HEK293 (cell line): ENCODE measurements around the gene CCL27.
A peak's percentile ranks its signal among the peaks of the same experiment; 100 is the strongest.
"Not testable (repeated sequence)": the region's sequence is repeated elsewhere in the genome, so short reads cannot be mapped to it uniquely, and the experiment has no call there.

Experiments
- CTCF ChIA-PET: fragments of 350-600 bp; formaldehyde crosslinking; extraction: SDS; loops from one replicate; lab custom pipeline; 2021; ENCODE audit warnings: antibody characterized with exemption; lab: Yijun Ruan, JAX
- POLR2A ChIA-PET: fragments of 300-600 bp; formaldehyde crosslinking; extraction: SDS; loops from one replicate; lab custom pipeline; 2020; ENCODE audit warnings: antibody characterized with exemption, inconsistent platforms; lab: Yijun Ruan, JAX
- H3K27ac ChIP-seq: fragments of 200-500 bp; sonication (Bioruptor generic); 2 replicates; pipeline ENCODE4 v1.5.1; 2014; ENCODE audit warnings: low read depth, low read length, control low read depth, inconsistent platforms; ENCODE audit errors: extremely low read depth
- H3K36me3 ChIP-seq, 2 experiments: fragments of 200-500 bp in 1 of 2; sonication (Bioruptor generic) in 1 of 2; 1 replicate in 1 of 2; 2 replicates in 1 of 2; pipeline ENCODE4 v1.5.1; 2014 to 2017; ENCODE audit warnings: inconsistent platforms in 2 of 2, low read length in 2 of 2; ENCODE audit not compliant: control insufficient read depth in 2 of 2, insufficient read depth in 1 of 2
- H3K4me1 ChIP-seq: fragments of 200-500 bp; sonication (Bioruptor generic); 2 replicates; pipeline ENCODE4 v1.5.1; 2014; ENCODE audit warnings: mild to moderate bottlenecking, low read length, inconsistent platforms; ENCODE audit not compliant: control insufficient read depth, insufficient read depth
- H3K4me3 ChIP-seq: 2 replicates; pipeline ENCODE4 v1.5.1; 2011; ENCODE audit warnings: low read depth, mild to moderate bottlenecking, control low read depth, low read length, moderate library complexity
- H3K9me3 ChIP-seq: fragments of 200-500 bp; sonication (Bioruptor generic); 2 replicates; pipeline ENCODE4 v1.5.1; 2014; ENCODE audit warnings: low read depth, low read length, inconsistent platforms; ENCODE audit not compliant: control insufficient read depth, insufficient read depth
- GLI4 ChIP-seq: fragments of 450-650 bp; formaldehyde crosslinking; IDR thresholded peaks from 2 replicates; pipeline ENCODE4 v1.5.1; 2016; ENCODE audit warnings: missing biosample characterization, missing genetic modification characterization
- IKZF3 ChIP-seq: fragments of 450-650 bp; IDR thresholded peaks from 2 replicates; pipeline ENCODE4 v1.5.0; 2018; ENCODE audit warnings: missing biosample characterization, mild to moderate bottlenecking, missing genetic modification characterization, moderate library complexity
- INSM2 ChIP-seq: fragments of 450-650 bp; formaldehyde crosslinking; IDR thresholded peaks from 2 replicates; pipeline ENCODE4 v1.5.1; 2016; ENCODE audit warnings: missing biosample characterization, missing genetic modification characterization
- KLF17 ChIP-seq: fragments of 450-650 bp; formaldehyde crosslinking; IDR thresholded peaks from 2 replicates; pipeline ENCODE4 v1.5.1; 2016; ENCODE audit warnings: missing biosample characterization, missing genetic modification characterization
- SP2 ChIP-seq: fragments of 450-650 bp; formaldehyde crosslinking; IDR thresholded peaks from 2 replicates; pipeline ENCODE4 v1.5.1; 2016; ENCODE audit warnings: missing biosample characterization, missing genetic modification characterization
- ZBTB17 ChIP-seq: fragments of 450-650 bp; formaldehyde crosslinking; IDR thresholded peaks from 2 replicates; pipeline ENCODE4 v1.5.1; 2016; ENCODE audit warnings: missing biosample characterization, missing genetic modification characterization
- ZIC2 ChIP-seq: fragments of 450-650 bp; formaldehyde crosslinking; IDR thresholded peaks from 2 replicates; pipeline ENCODE4 v1.5.1; 2016; ENCODE audit warnings: missing biosample characterization, missing genetic modification characterization
- ZNF138 ChIP-seq: fragments of 450-650 bp; formaldehyde crosslinking; IDR thresholded peaks from 2 replicates; pipeline ENCODE4 v1.5.1; 2016; ENCODE audit warnings: missing biosample characterization, missing genetic modification characterization, borderline replicate concordance
- ZNF335 ChIP-seq: fragments of 450-650 bp; formaldehyde crosslinking; conservative IDR thresholded peaks from 2 replicates; pipeline ENCODE4 v1.5.1; 2016; ENCODE audit warnings: missing biosample characterization, missing genetic modification characterization
- ZNF354C ChIP-seq: fragments of 450-650 bp; formaldehyde crosslinking; IDR thresholded peaks from 2 replicates; pipeline ENCODE4 v1.5.1; 2016; ENCODE audit warnings: missing biosample characterization, missing genetic modification characterization, low read depth, borderline replicate concordance
- ZNF449 ChIP-seq: fragments of 450-650 bp; formaldehyde crosslinking; IDR thresholded peaks from 2 replicates; pipeline ENCODE4 v1.5.1; 2017; ENCODE audit warnings: missing biosample characterization, mild to moderate bottlenecking, missing genetic modification characterization, moderate library complexity
- ZNF530 ChIP-seq: fragments of 450-650 bp; formaldehyde crosslinking; IDR thresholded peaks from 2 replicates; pipeline ENCODE4 v1.5.1; 2016; ENCODE audit warnings: low read depth, missing biosample characterization, missing genetic modification characterization
- ZNF785 ChIP-seq: fragments of 450-650 bp; formaldehyde crosslinking; IDR thresholded peaks from 2 replicates; pipeline ENCODE4 v1.5.1; 2016; ENCODE audit warnings: missing biosample characterization, missing genetic modification characterization
- ZNF843 ChIP-seq: fragments of 450-650 bp; formaldehyde crosslinking; IDR thresholded peaks from 2 replicates; pipeline ENCODE4 v1.5.1; 2016; ENCODE audit warnings: missing biosample characterization, missing genetic modification characterization

CCL27 gene

GRCh38 chr9:34642679-34643078 lies 19.8 kb downstream of the CCL27 start (continued):
- no peak for TF ChIP-seq ZNF449 (tag by site-specific recombination)
- TF ChIP-seq ZNF785 (tag by site-specific recombination): no peak
- TF ChIP-seq IKZF3 (tag by site-specific recombination): no peak
- no peak for TF ChIP-seq ZNF138 (tag by site-specific recombination)
- TF ChIP-seq ZNF843 (tag by site-specific recombination): no peak
- TF ChIP-seq INSM2 (tag by site-specific recombination): no peak
- TF ChIP-seq KLF17 (tag by site-specific recombination): no peak
- TF ChIP-seq GLI4 (tag by site-specific recombination): no peak

GRCh38 chr9:34639322-34639721 lies 23.1 kb downstream of the CCL27 start:
- H3K27ac ChIP-seq, H3K4me3 ChIP-seq, H3K4me1 ChIP-seq, H3K9me3 ChIP-seq: not testable (repeated sequence)
- H3K36me3 ChIP-seq: peaks cover 0 to 15% of the 10 kb centered on the region in 2 experiments; a peak in 2 of 3 replicates
- CTCF ChIA-PET: interaction anchor here (0.7 to 8.3 kb wide), 2 partner anchors 9 to 17 kb away, joined by 3 to 125 read pairs; partner anchors contain the start of genes GALT and IL11RA
- POLR2A ChIA-PET: interaction anchor here (3.8 to 7.0 kb wide), 2 partner anchors 7 to 13 kb away, joined by 21 to 90 read pairs; partner anchors contain the start of genes GALT and IL11RA

GRCh38 chr9:34638138-34638445 lies 24.4 kb downstream of the CCL27 start:
- CTCF ChIA-PET: interaction anchor here (0.6 to 8.3 kb wide), 8 partner anchors 9 to 259 kb away, joined by 3 to 164 read pairs (median 7); partner anchors contain the start of genes GALT, IL11RA and RPP25L
- H3K4me1 ChIP-seq: no peaks in the 10 kb centered on the region
- H3K36me3 ChIP-seq: peaks cover 0 to 15% of the 10 kb centered on the region in 2 experiments; a peak in 2 of 3 replicates
- no peaks in the 10 kb centered on the region for H3K9me3 ChIP-seq
- H3K4me3 ChIP-seq: peak overlapping the region; percentile 67
- TF ChIP-seq ZNF335 (tag by site-specific recombination): peak; percentile 6
- no peak for TF ChIP-seq ZNF530 (tag by site-specific recombination)
- TF ChIP-seq ZBTB17 (tag by site-specific recombination): 0 out of 2 replicates have a peak, but pooled peaks have one; percentile 13
- peak; percentile 53 for TF ChIP-seq ZIC2 (tag by site-specific recombination)
- peak; percentile 56; the same call in 1 of the 2 replicates for TF ChIP-seq SP2 (tag by site-specific recombination)
- TF ChIP-seq ZNF354C (tag by site-specific recombination): no peak
- POLR2A ChIA-PET: interaction anchor here (1.0 to 7.0 kb wide), 12 partner anchors 8 to 1613 kb away, joined by 3 to 90 read pairs (median 8); partner anchors contain the start of genes ARID3C, DCTN3, DNAJA1 and GALT
- H3K27ac ChIP-seq: peak overlapping the region; percentile 77; the same call in 1 of the 2 replicates
